ENCODE data around the gene DEFB131B.
"Not testable (repeated sequence)": the region's sequence is repeated elsewhere in the genome, so short reads cannot be mapped to it uniquely, and the experiment has no call there.

DEFB131B gene

DNA sequence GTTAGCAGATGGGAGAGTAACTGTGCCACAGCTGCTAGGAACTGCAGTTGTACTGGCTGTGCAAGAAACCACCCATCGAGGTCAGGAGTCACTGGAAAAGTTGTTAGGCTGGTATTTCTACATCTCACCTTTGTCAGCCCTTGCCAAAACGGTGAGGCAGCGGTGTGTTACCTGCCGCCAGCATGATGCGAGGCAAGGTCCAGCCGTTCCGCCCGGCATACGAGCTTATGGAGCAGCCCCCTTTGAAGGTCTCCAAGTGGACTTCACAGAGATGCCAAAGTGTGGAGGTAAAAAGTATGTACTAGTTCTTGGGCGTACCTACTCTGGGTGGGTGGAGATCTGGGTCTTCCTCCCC, 33.7 kb downstream of the DEFB131B start:
- DNase-seq: not testable (repeated sequence)

DNA sequence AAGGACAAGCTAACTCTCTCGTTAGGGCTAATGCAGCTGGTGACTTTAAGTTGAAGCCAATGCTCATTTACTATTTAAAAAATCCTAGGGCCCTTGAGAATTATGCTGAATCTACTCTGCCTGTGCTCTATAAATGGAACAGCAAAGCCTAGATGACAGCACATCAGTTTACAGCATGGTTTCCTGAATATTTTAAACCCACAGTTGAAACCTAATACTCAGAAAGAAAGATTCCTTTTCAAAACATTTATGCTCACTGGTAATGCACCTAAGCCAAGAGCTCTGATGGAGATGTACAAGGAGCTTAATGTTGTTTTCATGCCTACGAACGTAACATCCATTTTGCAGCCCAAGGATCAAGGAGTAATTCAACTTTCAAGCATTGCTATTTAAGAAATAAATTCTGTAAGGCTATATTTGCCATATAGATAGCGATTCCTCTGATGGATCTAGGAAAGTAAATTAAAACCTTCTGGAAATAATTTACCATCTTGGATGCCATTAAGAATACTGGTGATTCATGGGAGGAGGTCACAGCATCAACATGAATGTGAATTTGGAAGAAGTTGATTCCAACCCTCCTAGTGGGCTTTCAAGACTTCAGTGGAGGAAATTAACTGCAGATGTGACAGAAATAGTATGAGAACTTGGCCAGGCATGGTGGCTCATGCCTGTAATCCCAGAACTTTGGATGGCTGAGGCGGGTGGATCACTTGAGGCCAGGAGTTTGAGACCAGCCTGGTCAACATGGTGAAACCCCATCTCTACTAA, 35.7 kb downstream of the DEFB131B start:
- no peak for DNase-seq

DNA sequence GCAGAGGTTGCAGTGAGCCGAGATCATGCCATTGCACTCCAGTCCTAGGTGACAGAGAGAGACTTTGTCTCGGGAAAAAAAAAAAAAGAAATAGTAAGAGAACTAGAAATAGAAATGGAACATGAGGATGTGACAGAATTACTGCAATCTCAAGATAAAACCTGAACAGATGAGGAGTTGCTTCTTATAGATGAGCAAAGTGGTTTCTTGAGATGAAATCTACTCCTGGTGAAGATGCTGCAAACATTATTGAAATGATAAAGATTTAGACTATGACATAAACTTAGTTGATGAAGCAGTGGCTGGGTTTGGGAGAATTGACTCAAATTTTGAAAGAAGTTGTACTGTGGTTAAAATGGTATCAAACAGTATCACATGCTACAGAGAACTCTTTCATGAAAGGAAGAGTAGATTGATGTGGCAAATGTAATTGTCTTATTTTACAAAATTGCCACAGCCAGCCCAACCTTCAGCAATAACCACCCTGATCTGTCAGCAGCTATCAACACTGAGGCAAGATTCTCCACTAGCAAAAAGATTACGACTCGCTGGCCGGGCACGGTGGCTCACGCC, 36.5 kb downstream of the DEFB131B start:
- no peak for DNase-seq

DNA sequence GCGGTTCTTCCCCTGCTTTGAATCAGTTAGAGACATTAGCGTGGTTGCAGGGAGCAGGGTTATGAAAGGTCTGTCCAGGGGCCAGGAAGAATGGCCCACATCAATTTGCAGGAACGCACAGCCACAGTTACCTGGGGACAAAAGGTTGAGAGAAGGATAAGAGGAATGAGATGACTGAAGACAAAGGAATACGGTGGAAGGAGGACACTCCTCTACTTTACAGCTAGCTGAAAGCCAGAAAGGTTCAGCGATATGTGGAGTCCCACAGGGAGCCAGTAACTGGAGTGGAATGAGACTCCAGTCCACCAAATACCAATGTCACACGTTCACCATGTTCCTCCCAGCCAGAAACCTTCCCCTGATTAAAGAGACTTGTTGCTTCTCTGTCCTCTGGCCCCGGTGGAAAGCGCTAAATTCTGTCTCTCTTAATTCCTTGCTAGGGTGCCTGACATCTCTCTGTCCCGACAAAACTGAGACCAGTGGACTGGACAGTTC, 39.4 kb downstream of the DEFB131B start:
- no peak for DNase-seq

DNA sequence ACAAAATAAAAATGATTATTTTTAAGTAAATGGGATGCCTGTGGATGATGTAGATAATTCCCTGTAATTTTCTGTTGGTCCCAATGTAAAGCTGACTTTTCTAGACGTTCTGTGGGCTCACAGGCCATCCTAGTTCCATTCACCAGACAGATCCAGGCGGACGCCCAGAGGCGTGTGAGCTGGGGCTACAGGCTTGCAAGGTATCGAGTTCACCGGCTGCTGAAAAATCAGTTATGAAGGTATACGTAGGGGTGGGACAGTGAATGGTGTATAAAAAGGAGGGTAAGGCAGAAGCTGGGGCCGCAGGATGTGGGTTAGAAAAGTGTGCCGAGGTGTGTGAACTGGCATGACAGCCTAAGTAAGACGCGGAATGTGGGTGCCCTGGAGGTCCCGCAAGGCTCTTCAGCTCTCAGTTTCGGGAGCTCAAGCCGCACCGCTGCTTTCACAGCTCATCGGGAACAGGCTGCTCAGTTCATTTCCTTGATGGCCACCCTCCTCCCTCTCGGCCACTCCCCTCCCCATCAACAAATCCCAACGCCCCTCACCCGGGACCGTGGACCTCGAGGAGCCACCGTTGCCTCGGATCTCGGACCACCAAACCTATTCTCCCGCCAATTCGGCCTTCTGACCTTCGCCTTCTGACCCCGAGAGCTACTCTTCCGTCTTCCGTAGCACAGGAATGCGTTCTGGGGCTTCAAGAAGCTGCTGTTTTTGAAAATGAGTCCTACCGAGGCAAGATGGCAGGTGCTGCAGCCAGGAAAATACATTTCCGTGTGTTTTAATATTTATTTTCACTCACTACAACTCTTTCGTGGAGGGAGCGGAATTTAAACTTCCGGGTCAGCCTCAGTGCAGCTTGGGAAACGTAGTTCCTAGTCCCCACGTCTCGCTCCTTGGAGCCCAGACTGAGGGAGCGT, 49.8 kb downstream of the DEFB131B start, which contains the start of gene XNDC1N:
XNDC1N (minus strand) TSS at position 775 of the 917 bp plus-strand sequence. CDS start 5,241 bp downstream, outside the sequence.
- DNase-seq: peak; percentile 95

DNA sequence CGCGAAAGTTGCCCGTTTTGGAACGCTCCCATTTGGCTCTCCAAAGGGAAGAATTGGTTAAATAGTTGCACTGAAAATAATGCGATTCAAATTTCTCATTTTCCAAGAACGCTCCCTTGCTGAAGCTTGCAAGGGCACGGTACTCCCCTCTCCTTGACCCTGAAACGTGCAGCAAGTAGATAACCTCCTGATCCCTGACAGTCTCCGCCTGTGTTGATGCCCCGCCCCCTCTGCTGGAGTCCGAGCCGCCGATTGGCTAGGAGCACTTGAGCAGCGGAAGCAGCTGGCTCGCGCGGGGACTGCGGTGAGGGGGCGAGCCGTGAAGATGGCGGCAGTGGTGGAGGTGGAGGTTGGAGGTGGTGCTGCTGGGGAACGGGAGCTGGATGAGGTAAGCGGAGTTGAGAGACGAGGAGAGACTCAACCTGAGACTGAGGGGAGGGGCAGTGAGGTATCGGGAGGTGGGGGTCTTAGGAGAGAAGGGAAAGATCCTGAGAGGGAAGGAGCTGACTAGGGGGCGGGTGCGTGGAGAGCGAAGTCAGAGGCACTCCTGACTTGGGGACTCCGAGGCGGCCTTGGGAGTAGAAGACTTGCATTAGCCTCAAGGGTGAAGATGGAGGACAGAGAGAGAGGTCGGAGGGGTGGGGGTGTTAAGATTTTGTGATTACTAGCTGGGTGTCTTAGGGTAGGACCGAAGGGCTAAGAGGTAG, 50.6 kb downstream of the DEFB131B start, which contains the start of gene RNF121:
RNF121 (plus strand) TSS at position 310 of the 707 bp plus-strand sequence; CDS start at position 326, 16 bp downstream.
- DNase-seq: peak; percentile 96

DNA sequence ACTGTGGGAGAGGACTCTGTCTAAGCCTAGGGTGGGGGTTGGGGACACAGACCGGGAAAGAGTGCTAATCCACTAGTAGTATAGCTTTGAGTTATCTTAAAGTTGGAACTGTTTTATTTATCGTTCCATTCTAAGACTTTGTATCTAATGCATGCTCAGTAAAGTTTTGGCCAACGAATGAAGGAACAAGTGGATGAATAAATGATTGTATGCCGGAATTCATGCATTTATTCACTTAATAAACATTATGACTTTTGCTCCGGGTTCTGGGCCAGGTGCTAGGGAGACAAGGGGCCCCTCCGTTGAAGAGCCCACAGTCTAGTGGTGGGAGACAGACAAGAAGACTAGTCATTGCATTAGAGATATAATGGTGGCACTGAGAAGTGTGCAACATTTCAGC, 51.2 kb downstream of the DEFB131B start:
- no peak for DNase-seq

DNA sequence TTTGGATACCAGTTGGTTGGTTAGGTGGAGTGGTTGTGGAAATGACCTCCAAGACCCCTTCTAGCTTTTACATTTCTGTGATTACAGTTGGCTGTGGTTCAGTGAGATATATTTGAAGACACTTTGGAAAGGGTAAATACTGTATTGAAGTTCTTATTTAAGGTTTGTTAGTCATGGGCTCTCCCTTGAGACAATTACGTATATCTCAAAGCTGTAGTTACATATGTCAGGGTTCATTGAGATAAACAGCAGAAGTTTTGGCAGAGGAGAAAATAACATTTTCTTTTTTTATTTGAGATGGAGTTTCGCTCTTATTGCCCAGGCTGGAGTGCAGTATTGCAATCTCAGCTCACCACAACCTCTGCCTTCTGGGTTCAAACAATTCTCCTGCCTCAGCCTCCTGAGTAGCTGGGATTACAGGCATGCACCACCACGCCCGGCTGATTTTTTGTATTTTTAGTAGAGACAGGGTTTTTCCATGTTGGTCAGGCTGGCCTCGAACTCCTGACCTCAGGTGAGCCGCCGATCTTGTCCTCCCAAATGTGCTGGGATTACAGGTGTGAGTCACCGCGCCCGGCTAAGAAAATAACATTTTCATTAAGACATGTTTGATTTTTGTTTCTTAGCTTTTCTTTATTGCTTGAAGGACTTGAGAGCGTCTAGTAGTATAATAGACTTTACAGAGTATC, 52.4 kb downstream of the DEFB131B start:
- no peak for DNase-seq

DNA sequence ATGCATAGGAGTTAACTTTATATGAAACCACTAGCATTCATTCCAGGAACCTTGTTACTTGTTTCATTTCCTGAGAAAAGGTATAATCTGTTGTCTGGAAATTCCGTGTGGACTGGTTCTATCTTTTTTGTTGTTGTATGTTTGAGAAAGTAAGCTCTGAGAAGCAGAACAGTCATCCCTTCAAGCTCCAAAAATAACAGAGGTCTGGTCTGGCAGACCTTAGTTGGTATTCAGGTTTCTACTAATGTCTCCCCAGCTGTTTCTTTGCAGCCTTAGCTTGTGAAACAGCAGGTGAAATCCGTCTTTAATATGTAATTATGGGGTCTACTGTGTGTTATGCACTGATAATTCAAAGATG, 53.0 kb downstream of the DEFB131B start:
- DNase-seq: no peak

DNA sequence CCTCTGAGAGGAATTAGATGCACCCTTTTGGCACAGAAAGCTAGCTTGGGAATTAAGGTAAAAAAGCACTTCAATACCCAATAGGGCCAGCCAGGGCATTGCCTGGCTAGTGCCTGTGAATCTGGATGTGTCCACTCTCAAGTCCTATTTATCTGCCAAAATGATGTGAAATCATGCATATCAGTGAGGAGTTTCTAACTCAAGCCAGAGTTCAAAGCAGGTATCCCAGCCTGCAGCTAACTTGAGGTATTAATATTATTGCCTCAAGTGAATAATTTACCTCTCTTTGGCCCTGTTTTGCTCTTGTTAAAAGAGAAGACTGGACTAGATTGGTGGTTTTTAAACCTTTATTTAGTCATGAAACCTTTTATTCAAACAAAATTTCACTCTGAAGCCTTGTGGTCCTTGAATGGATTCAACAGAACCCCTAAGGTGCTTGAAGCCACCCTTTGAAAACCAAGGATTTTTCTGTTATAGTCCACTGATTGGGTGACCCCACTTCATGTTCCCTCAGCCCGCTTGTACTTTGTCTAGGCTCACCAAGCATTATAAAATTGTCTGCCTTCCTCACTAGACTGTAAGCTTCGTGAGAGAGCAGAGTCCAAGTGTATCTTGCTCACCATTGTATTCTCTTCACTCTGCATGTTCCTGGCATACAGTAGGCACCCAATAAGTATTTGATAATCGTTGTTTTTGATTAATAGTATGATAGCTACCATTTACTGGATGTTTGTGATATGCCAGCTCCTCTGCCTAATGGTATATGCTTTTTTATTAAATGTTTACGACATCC, 55.1 kb downstream of the DEFB131B start:
- no peak for DNase-seq
